DND-41 (cell line): Measurements from ENCODE around the gene LRRC23.

Source experiments
- ATAC-seq: fragments of 200-7000 bp; cut with Tn5 transposase; 3 replicates; pipeline ENCODE4 v1.9.1; 2021; ENCODE audit warnings: low read depth; ENCODE audit not compliant: insufficient read depth
- DNase-seq: peaks from one replicate; pipeline ENCODE4 v3.0.0-alpha.2; 2020
- H2AFZ ChIP-seq: 2 replicates; pipeline ENCODE4 v1.6.0; 2012; ENCODE audit warnings: low read depth, low read length
- H3K27ac ChIP-seq: 2 replicates; pipeline ENCODE4 v1.5.1; 2012; ENCODE audit warnings: low read length, inconsistent platforms
- H3K27me3 ChIP-seq: fragments of 200-600 bp; sonication (generic); 2 replicates; pipeline ENCODE4 v1.6.0; 2012; ENCODE audit warnings: low read length, mild to moderate bottlenecking, inconsistent platforms; ENCODE audit not compliant: insufficient read depth, poor library complexity
- H3K36me3 ChIP-seq: 2 replicates; pipeline ENCODE4 v1.5.1; 2012; ENCODE audit warnings: low read length, inconsistent platforms; ENCODE audit not compliant: insufficient read depth
- H3K4me1 ChIP-seq: 2 replicates; pipeline ENCODE4 v1.5.1; 2012; ENCODE audit warnings: mild to moderate bottlenecking, low read length; ENCODE audit not compliant: insufficient read depth
- H3K4me2 ChIP-seq: 2 replicates; pipeline ENCODE4 v1.6.0; 2012; ENCODE audit warnings: mild to moderate bottlenecking, moderate library complexity, low read length, inconsistent platforms; ENCODE audit not compliant: insufficient read depth
- H3K4me3 ChIP-seq, 2 experiments: fragments of 200-600 bp in 1 of 2; shearing (Covaris generic) in 1 of 2; 2 replicates each; pipeline ENCODE4 v1.5.1; 2012 to 2016; ENCODE audit warnings: inconsistent platforms in 2 of 2, low read length in 2 of 2, mild to moderate bottlenecking in 2 of 2, low read depth in 1 of 2, moderate library complexity in 1 of 2
- H3K79me2 ChIP-seq: 2 replicates; pipeline ENCODE4 v1.6.0; 2012; ENCODE audit warnings: low read length, inconsistent platforms; ENCODE audit not compliant: insufficient read depth
- H3K9ac ChIP-seq: 2 replicates; pipeline ENCODE4 v1.6.0; 2012; ENCODE audit warnings: low read depth, mild to moderate bottlenecking, inconsistent platforms, low read length, moderate library complexity
- H3K9me3 ChIP-seq: 2 replicates; pipeline ENCODE4 v1.5.1; 2012; ENCODE audit warnings: low read length, moderate library complexity, mild to moderate bottlenecking, inconsistent platforms; ENCODE audit not compliant: insufficient read depth, severe bottlenecking
- H4K20me1 ChIP-seq: 2 replicates; pipeline ENCODE4 v1.6.0; 2012; ENCODE audit warnings: low read length; ENCODE audit not compliant: insufficient read depth
- CTCF ChIP-seq: IDR thresholded peaks from 2 replicates; pipeline ENCODE4 v1.5.1; 2012; ENCODE audit warnings: borderline replicate concordance, low read length, moderate library complexity, mild to moderate bottlenecking; ENCODE audit not compliant: poor library complexity, severe bottlenecking; ENCODE audit errors: extremely low read depth
- EZH2 ChIP-seq: IDR thresholded peaks from 3 replicates; pipeline ENCODE4 v1.6.1; 2012; ENCODE audit warnings: borderline replicate concordance, low read depth, mild to moderate bottlenecking, moderate library complexity, low read length, inconsistent platforms; ENCODE audit not compliant: severe bottlenecking

Gene LRRC23

GRCh38 chr12:6948873-6949594, 44.4 kb downstream of the LRRC23 start:
- H4K20me1 ChIP-seq = no peaks in the 10 kb centered on the region
- H3K9ac ChIP-seq = no peak overlapping the region
- no peak overlapping the region for H3K4me2 ChIP-seq
- no peak overlapping the region for H2AFZ ChIP-seq
- TF ChIP-seq CTCF (peak; percentile 30), EZH2 (no peak)
- H3K36me3 ChIP-seq = peaks cover 21% of the 10 kb centered on the region
- DNase-seq = no peak
- peaks cover 51% of the 10 kb centered on the region for H3K4me1 ChIP-seq
- no peak overlapping the region for H3K27ac ChIP-seq
- no peak for ATAC-seq
- peaks cover 11% of the 10 kb centered on the region for H3K79me2 ChIP-seq
- H3K4me3 ChIP-seq = no peak overlapping the region
- no peaks in the 10 kb centered on the region for H3K9me3 ChIP-seq
- H3K27me3 ChIP-seq = no peaks in the 10 kb centered on the region

GRCh38 chr12:6950401-6950801, 45.8 kb downstream of the LRRC23 start:
- Histone ChIP-seq H3K4me2 (no peak overlapping the region), H3K9ac (no peak overlapping the region), H3K79me2 (peaks cover 4% of the 10 kb centered on the region), H3K27me3 (no peaks in the 10 kb centered on the region), H3K36me3 (peaks cover 18% of the 10 kb centered on the region), H3K4me3 (no peak overlapping the region), H3K4me1 (peaks cover 45% of the 10 kb centered on the region), H2AFZ (no peak overlapping the region), H3K27ac (no peak overlapping the region), H4K20me1 (no peaks in the 10 kb centered on the region), H3K9me3 (no peaks in the 10 kb centered on the region)
- peak; percentile 48 for TF ChIP-seq CTCF
- no peak for TF ChIP-seq EZH2
- DNase-seq = no peak
- ATAC-seq = no peak

- DNase-seq (peak; percentile 48), ATAC-seq (peak; percentile 22; the same call in 2 of the 3 replicates)
- Histone ChIP-seq H3K9ac (peak within 1 kb of the TSS; percentile 41), H3K27me3 (no peaks in the 10 kb centered on the region), H3K9me3 (no peaks in the 10 kb centered on the region), H3K27ac (peak within 1 kb of the TSS; percentile 43; the same call in 1 of the 2 replicates), H4K20me1 (no peaks in the 10 kb centered on the region), H3K4me1 (peaks cover 40% of the 10 kb centered on the region), H3K4me2 (peak within 1 kb of the TSS; percentile 56), H3K4me3 (peak within 1 kb of the TSS in 1 of 2 experiments; percentile 50; a peak in 2 of 4 replicates), H3K36me3 (peaks cover 12% of the 10 kb centered on the region), H2AFZ (no peak within 1 kb of the TSS), H3K79me2 (no peaks in the 10 kb centered on the region)
- no peak for TF ChIP-seq EZH2
- TF ChIP-seq CTCF = no peak
These were observed 46.4 kb downstream of the LRRC23 start, which contains the start of gene PTPN6 for GRCh38 chr12:6950811-6951540. TSS of gene PTPN6 (plus strand) at chr12:6951356. CDS start at chr12:6951513, 157 bp downstream.
